CD14-positive monocyte (primary cell): Measurements from ENCODE around the gene SNX15. TPM values are rescaled to one million over a fixed set of nuclear protein-coding genes. Genes with fewer than 3 reads are reported as not detected.

ENCODE experiments used
- DNase-seq, 3 donors: peaks; one replicate each; pipeline ENCODE4 v3.0.0-alpha.2; 2011 to 2022
- H2AFZ ChIP-seq: 2 replicates; pipeline ENCODE4 v1.6.0; 2012; ENCODE audit warnings: mild to moderate bottlenecking, low read depth, low read length, inconsistent platforms; ENCODE audit not compliant: insufficient read depth, poor library complexity, severe bottlenecking
- H3K27ac ChIP-seq, 2 donors: 1 replicate in 1 of 2; 2 replicates in 1 of 2; pipeline ENCODE4 v1.5.1; 2012 to 2013; ENCODE audit warnings: low read length in 2 of 2, control low read depth in 1 of 2, inconsistent platforms in 1 of 2, low read depth in 1 of 2, mild to moderate bottlenecking in 1 of 2
- H3K27me3 ChIP-seq, 2 donors: one replicate each; pipeline versions ENCODE4 v1.6.0 to v1.6.1; 2011 to 2013; ENCODE audit warnings: low read length in 2 of 2; ENCODE audit not compliant: control insufficient read depth in 2 of 2, insufficient read depth in 2 of 2
- H3K36me3 ChIP-seq, 2 donors: replicated peaks in 1 of 2; 1 replicate in 1 of 2; 2 replicates in 1 of 2; pipeline versions ENCODE4 v1.5.1 to v1.6.1; 2012 to 2013; ENCODE audit warnings: low read length in 2 of 2, control low read depth in 1 of 2, inconsistent platforms in 1 of 2, mild to moderate bottlenecking in 1 of 2; ENCODE audit not compliant: insufficient read depth in 2 of 2, control insufficient read depth in 1 of 2
- H3K4me1 ChIP-seq, 2 donors: 1 replicate in 1 of 2; 2 replicates in 1 of 2; pipeline versions ENCODE4 v1.5.1 to v1.6.1; 2012 to 2013; ENCODE audit warnings: low read length in 2 of 2, control low read depth in 1 of 2, inconsistent platforms in 1 of 2, mild to moderate bottlenecking in 1 of 2, moderate library complexity in 1 of 2; ENCODE audit not compliant: insufficient read depth in 2 of 2, control insufficient read depth in 1 of 2
- H3K4me2 ChIP-seq: replicated peaks from 2 replicates; pipeline ENCODE3; 2012; ENCODE audit warnings: low read length, moderate library complexity, mild to moderate bottlenecking; ENCODE audit not compliant: poor library complexity, severe bottlenecking; ENCODE audit errors: extremely low read depth
- H3K4me3 ChIP-seq, 3 experiments: fragments of 200-600 bp in 1 of 3; sonication (generic) in 1 of 3; replicated peaks in 1 of 3; 1 replicate in 2 of 3; 2 replicates in 1 of 3; pipeline ENCODE4 v1.5.1; 2011 to 2013; ENCODE audit warnings: low read length in 3 of 3, mild to moderate bottlenecking in 3 of 3, control low read depth in 2 of 3, low read depth in 2 of 3, inconsistent platforms in 1 of 3, moderate library complexity in 1 of 3
- H3K79me2 ChIP-seq: 2 replicates; pipeline ENCODE4 v1.6.0; 2012; ENCODE audit warnings: mild to moderate bottlenecking, control low read depth, inconsistent platforms, low read length, moderate library complexity; ENCODE audit not compliant: insufficient read depth
- H3K9ac ChIP-seq: 2 replicates; pipeline ENCODE4 v1.6.0; 2017; ENCODE audit warnings: low read length, mild to moderate bottlenecking; ENCODE audit not compliant: insufficient read depth, poor library complexity, severe bottlenecking
- H3K9me3 ChIP-seq, 2 donors: replicated peaks in 1 of 2; 1 replicate in 1 of 2; 2 replicates in 1 of 2; pipeline versions ENCODE4 v1.5.1 to v1.6.1; 2012 to 2013; ENCODE audit warnings: low read length in 2 of 2, control low read depth in 1 of 2; ENCODE audit not compliant: control insufficient read depth in 1 of 2, insufficient read depth in 1 of 2
- H4K20me1 ChIP-seq: 2 replicates; pipeline ENCODE4 v1.6.0; 2012; ENCODE audit warnings: mild to moderate bottlenecking, low read length, control low read depth, moderate library complexity; ENCODE audit not compliant: insufficient read depth
- H3K27ac Mint-ChIP-seq, 7 donors: one replicate each; pipeline ENCODE4 v1.8.0; 2020; ENCODE audit warnings: mild to moderate bottlenecking in 7 of 7, mixed read lengths in 7 of 7, moderate library complexity in 6 of 7, inconsistent platforms in 2 of 7
- H3K27me3 Mint-ChIP-seq, 3 donors: one replicate each; pipeline ENCODE4 v1.8.0; 2021 to 2022; ENCODE audit warnings: low read depth in 3 of 3, mild to moderate bottlenecking in 3 of 3, mixed read lengths in 3 of 3, moderate library complexity in 3 of 3, inconsistent platforms in 1 of 3
- H3K36me3 Mint-ChIP-seq, 2 donors: one replicate each; pipeline ENCODE4 v1.8.0; 2020; ENCODE audit warnings: mixed read lengths in 2 of 2, inconsistent platforms in 1 of 2, mild to moderate bottlenecking in 1 of 2
- H3K4me1 Mint-ChIP-seq: one replicate; pipeline ENCODE4 v1.8.0; 2020; ENCODE audit warnings: mild to moderate bottlenecking, mixed read lengths
- H3K4me3 Mint-ChIP-seq, 2 donors: one replicate each; pipeline ENCODE4 v1.8.0; 2020; ENCODE audit warnings: mild to moderate bottlenecking in 2 of 2, mixed read lengths in 2 of 2, moderate library complexity in 1 of 2
- H3K9me3 Mint-ChIP-seq, 7 donors: one replicate each; pipeline ENCODE4 v1.8.0; 2020 to 2022; ENCODE audit warnings: mixed read lengths in 7 of 7, mild to moderate bottlenecking in 6 of 7, moderate library complexity in 6 of 7, inconsistent platforms in 2 of 7
- WGBS: methylation state at CpG from one replicate; pipeline ENCODE4 v1.1.5; 2013; ENCODE audit warnings: missing lambda C conversion rate; ENCODE audit not compliant: insufficient coverage; 5-methylcytosine and 5-hydroxymethylcytosine counted together
- intact Hi-C, 2 donors: fragments of 100-400 bp; cut with micrococcal nuclease; formaldehyde crosslinking; loops; one replicate each; pipeline versions ENCODE4 v1.15.0 to v1.15.1; 2023
- polyA plus RNA-seq, 3 donors: library from polyadenylated mRNA; depleted of rRNA in 1 of 3; unstranded in 2 of 3; stranded (reverse) in 1 of 3; fragments of 300-500 nt in 2 of 3; fragments of >200 nt in 1 of 3; fragmentation: Illumina TruSeq in 2 of 3; gene quantifications; 1 replicate in 2 of 3; 2 replicates in 1 of 3; pipeline ENCODE4 v1.2.3, GENCODE V29; 2012 to 2021
- TF ChIP-seq, protein P1 (sequence below): fragments of 200-600 bp; IDR thresholded peaks from one replicate; pipeline ENCODE4 v1.8.0; 2022; ENCODE audit warnings: antibody characterized with exemption, mild to moderate bottlenecking

Gene SNX15
- polyA plus RNA-seq, 3 donors, result 16.2 to 26.7 (median 17.8) TPM

DNA sequence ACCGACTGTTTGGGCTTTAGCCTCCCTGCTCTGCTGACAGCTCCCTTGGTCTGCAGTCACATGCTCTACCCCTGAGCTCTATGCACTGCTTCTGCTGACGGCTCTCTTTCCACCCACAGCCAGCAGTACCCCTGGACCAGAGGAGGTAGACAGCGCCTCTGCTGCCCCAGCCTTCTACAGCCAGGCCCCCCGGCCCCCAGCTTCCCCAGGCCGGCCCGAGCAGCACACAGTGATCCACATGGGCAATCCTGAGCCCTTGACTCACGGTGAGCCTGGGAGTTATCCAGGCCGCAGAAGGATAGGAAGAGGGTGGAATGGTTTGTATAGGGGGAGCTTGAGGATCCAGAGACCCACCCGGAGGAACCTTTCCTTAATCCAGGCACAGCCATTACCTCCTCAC is 59.6 kb downstream of the SNX15 start:
- Mint-ChIP-seq H3K4me3 (no peak overlapping the region), H3K27me3 (no peaks in the 10 kb centered on the region), H3K4me1 (peaks cover 29% of the 10 kb centered on the region), H3K27ac (no peak overlapping the region), H3K36me3 (peaks cover 43 to 54% of the 10 kb centered on the region in 2 donors), H3K9me3 (peaks cover 0 to 2% (median 0%) of the 10 kb centered on the region in 7 donors)
- no peak overlapping the region for H3K27ac ChIP-seq
- peaks cover 19 to 28% of the 10 kb centered on the region in 2 donors for H3K4me1 ChIP-seq
- H3K4me3 ChIP-seq, result no peak overlapping the region
- no peak overlapping the region for H3K9ac ChIP-seq
- no peaks in the 10 kb centered on the region for H4K20me1 ChIP-seq
- H3K4me2 ChIP-seq, result no peak overlapping the region
- WGBS, result 96% methylated on average over 5 of the region's 9 CpGs
- no peaks in the 10 kb centered on the region for H3K9me3 ChIP-seq
- no peak for DNase-seq
- intact Hi-C loops, result loop anchor here in 1 of 2 donors (5.0 kb wide), 1 partner anchor 55 kb away; no protein-coding TSS in a partner anchor
- H3K79me2 ChIP-seq, result peaks cover 38% of the 10 kb centered on the region
- peaks cover 33 to 48% of the 10 kb centered on the region in 2 donors for H3K36me3 ChIP-seq
- H2AFZ ChIP-seq, result no peak overlapping the region
- no peaks in the 10 kb centered on the region for H3K27me3 ChIP-seq
- TF ChIP-seq, protein P1, sequence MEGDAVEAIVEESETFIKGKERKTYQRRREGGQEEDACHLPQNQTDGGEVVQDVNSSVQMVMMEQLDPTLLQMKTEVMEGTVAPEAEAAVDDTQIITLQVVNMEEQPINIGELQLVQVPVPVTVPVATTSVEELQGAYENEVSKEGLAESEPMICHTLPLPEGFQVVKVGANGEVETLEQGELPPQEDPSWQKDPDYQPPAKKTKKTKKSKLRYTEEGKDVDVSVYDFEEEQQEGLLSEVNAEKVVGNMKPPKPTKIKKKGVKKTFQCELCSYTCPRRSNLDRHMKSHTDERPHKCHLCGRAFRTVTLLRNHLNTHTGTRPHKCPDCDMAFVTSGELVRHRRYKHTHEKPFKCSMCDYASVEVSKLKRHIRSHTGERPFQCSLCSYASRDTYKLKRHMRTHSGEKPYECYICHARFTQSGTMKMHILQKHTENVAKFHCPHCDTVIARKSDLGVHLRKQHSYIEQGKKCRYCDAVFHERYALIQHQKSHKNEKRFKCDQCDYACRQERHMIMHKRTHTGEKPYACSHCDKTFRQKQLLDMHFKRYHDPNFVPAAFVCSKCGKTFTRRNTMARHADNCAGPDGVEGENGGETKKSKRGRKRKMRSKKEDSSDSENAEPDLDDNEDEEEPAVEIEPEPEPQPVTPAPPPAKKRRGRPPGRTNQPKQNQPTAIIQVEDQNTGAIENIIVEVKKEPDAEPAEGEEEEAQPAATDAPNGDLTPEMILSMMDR, result no peak

DNA sequence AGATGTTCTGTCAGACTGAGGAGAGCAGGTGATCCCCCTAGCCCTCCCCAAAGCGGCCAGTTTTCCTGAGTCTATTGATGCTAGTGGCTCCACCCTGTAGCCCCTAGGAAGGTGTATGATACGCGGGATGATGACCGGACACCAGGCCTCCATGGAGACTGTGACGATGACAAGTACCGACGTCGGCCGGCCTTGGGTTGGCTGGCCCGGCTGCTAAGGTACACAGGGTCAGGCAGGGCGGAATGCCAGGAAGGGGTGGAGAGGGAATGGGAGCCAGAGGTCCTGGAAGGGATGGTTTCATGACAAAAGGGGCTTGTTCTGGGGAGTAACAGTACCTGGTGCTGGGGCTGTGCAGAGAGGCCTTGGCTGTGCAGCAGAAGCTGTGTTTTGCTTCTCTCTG is 60.0 kb downstream of the SNX15 start:
- Histone ChIP-seq H3K4me2 (no peak overlapping the region), H3K36me3 (peaks cover 33 to 48% of the 10 kb centered on the region in 2 donors), H3K4me3 (no peak overlapping the region), H3K9me3 (no peaks in the 10 kb centered on the region), H3K4me1 (peaks cover 19 to 27% of the 10 kb centered on the region in 2 donors), H3K27ac (no peak overlapping the region), H3K27me3 (no peaks in the 10 kb centered on the region), H4K20me1 (no peaks in the 10 kb centered on the region), H3K9ac (no peak overlapping the region), H2AFZ (no peak overlapping the region), H3K79me2 (peaks cover 34% of the 10 kb centered on the region)
- peaks cover 43 to 54% of the 10 kb centered on the region in 2 donors for H3K36me3 Mint-ChIP-seq
- intact Hi-C loops, result loop anchor here in 1 of 2 donors (5.0 kb wide), 1 partner anchor 55 kb away; no protein-coding TSS in a partner anchor
- H3K4me1 Mint-ChIP-seq, result peaks cover 27% of the 10 kb centered on the region
- H3K9me3 Mint-ChIP-seq, result peaks cover 0 to 2% (median 0%) of the 10 kb centered on the region in 7 donors
- H3K27me3 Mint-ChIP-seq, result no peaks in the 10 kb centered on the region
- TF ChIP-seq, protein P1, result no peak
- H3K27ac Mint-ChIP-seq, result peak overlapping the region in 2 of 7 donors; percentile 41 to 81
- no peak overlapping the region for H3K4me3 Mint-ChIP-seq
- DNase-seq, result no peak
- 98% methylated on average over 11 of the region's 11 CpGs for WGBS
